HepG2 (cell line): Measurements from ENCODE around the gene LRRC27.

Experiments used
- NFIC ChIP-seq: IDR thresholded peaks from 2 replicates; pipeline ENCODE4 v1.6.1; 2012; ENCODE audit warnings: mild to moderate bottlenecking, low read length, inconsistent platforms
- ZMYM2 ChIP-seq: sonication (generic); formaldehyde crosslinking; IDR thresholded peaks from 2 replicates; pipeline ENCODE4 v1.8.0; 2022; ENCODE audit warnings: mild to moderate bottlenecking, missing genetic modification reagents

DNA sequence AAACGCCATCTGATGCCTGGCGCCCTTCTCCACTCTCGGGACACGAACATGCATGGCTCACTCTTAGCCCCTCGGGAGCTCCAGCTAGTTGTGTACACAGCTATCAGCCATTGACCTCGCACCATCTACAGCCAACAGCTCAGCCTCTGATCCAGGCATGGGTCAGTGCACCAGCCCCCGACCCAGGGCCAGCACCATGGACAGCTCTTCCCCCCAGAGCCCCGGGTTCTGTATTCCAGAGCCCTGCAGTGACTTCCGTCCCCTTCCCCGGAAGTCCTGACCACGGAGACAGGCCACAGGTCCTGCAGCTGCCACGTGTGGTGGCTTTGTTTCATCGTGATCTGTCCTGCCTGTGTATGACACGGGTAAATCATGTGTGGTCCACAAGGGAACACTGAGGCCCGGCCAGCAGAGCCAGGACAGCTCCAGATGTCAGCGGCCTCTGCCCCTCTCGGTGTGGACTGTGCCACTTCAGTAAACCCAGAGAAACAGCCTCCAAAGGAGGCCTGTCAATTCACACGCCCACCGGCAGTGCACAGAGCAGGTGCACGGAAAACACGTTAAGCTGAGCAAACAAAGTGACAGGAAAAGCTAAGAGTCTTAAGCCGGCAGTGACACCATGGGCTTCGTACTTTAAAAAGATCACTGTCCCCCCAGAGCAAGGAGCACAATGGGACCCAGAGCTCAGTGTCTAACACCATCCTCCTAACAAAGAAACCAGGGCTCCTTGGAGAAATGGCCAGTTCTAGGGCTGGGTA lies 37.3 kb upstream of the LRRC27 start:
- TF ChIP-seq ZMYM2 (CRISPR knock-in tag) (no peak), NFIC (no peak)
